ENCODE measurements around the gene TMEM132C.

Gene TMEM132C

GRCh38 chr12:128662101-128662500 lies 395.1 kb downstream of the TMEM132C start:
- no peaks in the 10 kb centered on the region for H3K9me3 ChIP-seq (ENCODE audit: control insufficient read depth, insufficient read depth, low read length)
- no peaks in the 10 kb centered on the region for H3K36me3 ChIP-seq (ENCODE audit: control insufficient read depth, insufficient read depth, low read length)
- no peak overlapping the region for H3K4me3 ChIP-seq (ENCODE audit: low read depth, low read length)
- H3K9ac ChIP-seq (ENCODE audit: low read depth, low read length): no peak overlapping the region
- no peaks in the 10 kb centered on the region for H3K4me1 ChIP-seq (ENCODE audit: control insufficient read depth, insufficient read depth, low read length)
- no peaks in the 10 kb centered on the region for H3K27me3 ChIP-seq (ENCODE audit: control insufficient read depth, insufficient read depth, low read length)

- Histone ChIP-seq H3K36me3 (ENCODE audit: control insufficient read depth, insufficient read depth, low read length) (no peaks in the 10 kb centered on the region), H3K27me3 (ENCODE audit: control insufficient read depth, insufficient read depth, low read length) (no peaks in the 10 kb centered on the region), H3K4me1 (ENCODE audit: control insufficient read depth, insufficient read depth, low read length) (no peaks in the 10 kb centered on the region), H3K9me3 (ENCODE audit: control insufficient read depth, insufficient read depth, low read length) (no peaks in the 10 kb centered on the region), H3K4me3 (ENCODE audit: low read depth, low read length) (no peak overlapping the region), H3K9ac (ENCODE audit: low read depth, low read length) (no peak overlapping the region)
Observed at GRCh38 chr12:128664501-128664900, 397.5 kb downstream of the TMEM132C start.

- Histone ChIP-seq H3K4me3 (ENCODE audit: low read depth, low read length) (no peak overlapping the region), H3K9me3 (ENCODE audit: control insufficient read depth, insufficient read depth, low read length) (no peaks in the 10 kb centered on the region), H3K9ac (ENCODE audit: low read depth, low read length) (no peak overlapping the region), H3K27me3 (ENCODE audit: control insufficient read depth, insufficient read depth, low read length) (no peaks in the 10 kb centered on the region), H3K36me3 (ENCODE audit: control insufficient read depth, insufficient read depth, low read length) (no peaks in the 10 kb centered on the region), H3K4me1 (ENCODE audit: control insufficient read depth, insufficient read depth, low read length) (no peaks in the 10 kb centered on the region)
Observed at GRCh38 chr12:128667193-128667592, 400.2 kb downstream of the TMEM132C start.

GRCh38 chr12:128671528-128672042 lies 404.6 kb downstream of the TMEM132C start:
- Histone ChIP-seq H3K9me3 (ENCODE audit: control insufficient read depth, insufficient read depth, low read length) (no peaks in the 10 kb centered on the region), H3K9ac (ENCODE audit: low read depth, low read length) (no peak overlapping the region), H3K36me3 (ENCODE audit: control insufficient read depth, insufficient read depth, low read length) (no peaks in the 10 kb centered on the region), H3K4me3 (ENCODE audit: low read depth, low read length) (no peak overlapping the region), H3K4me1 (ENCODE audit: control insufficient read depth, insufficient read depth, low read length) (no peaks in the 10 kb centered on the region), H3K27me3 (ENCODE audit: control insufficient read depth, insufficient read depth, low read length) (no peaks in the 10 kb centered on the region)

GRCh38 chr12:128672428-128672827 lies 405.5 kb downstream of the TMEM132C start:
- no peaks in the 10 kb centered on the region for H3K9me3 ChIP-seq (ENCODE audit: control insufficient read depth, insufficient read depth, low read length)
- no peaks in the 10 kb centered on the region for H3K36me3 ChIP-seq (ENCODE audit: control insufficient read depth, insufficient read depth, low read length)
- no peaks in the 10 kb centered on the region for H3K27me3 ChIP-seq (ENCODE audit: control insufficient read depth, insufficient read depth, low read length)
- no peaks in the 10 kb centered on the region for H3K4me1 ChIP-seq (ENCODE audit: control insufficient read depth, insufficient read depth, low read length)
- H3K4me3 ChIP-seq (ENCODE audit: low read depth, low read length): no peak overlapping the region
- no peak overlapping the region for H3K9ac ChIP-seq (ENCODE audit: low read depth, low read length)

- Histone ChIP-seq H3K27me3 (ENCODE audit: control insufficient read depth, insufficient read depth, low read length) (no peaks in the 10 kb centered on the region), H3K9me3 (ENCODE audit: control insufficient read depth, insufficient read depth, low read length) (no peaks in the 10 kb centered on the region), H3K36me3 (ENCODE audit: control insufficient read depth, insufficient read depth, low read length) (no peaks in the 10 kb centered on the region), H3K4me1 (ENCODE audit: control insufficient read depth, insufficient read depth, low read length) (no peaks in the 10 kb centered on the region), H3K4me3 (ENCODE audit: low read depth, low read length) (no peak overlapping the region), H3K9ac (ENCODE audit: low read depth, low read length) (no peak overlapping the region)
Observed at GRCh38 chr12:128672893-128673292, 405.9 kb downstream of the TMEM132C start.

- Histone ChIP-seq H3K9ac (ENCODE audit: low read depth, low read length) (no peak overlapping the region), H3K36me3 (ENCODE audit: control insufficient read depth, insufficient read depth, low read length) (no peaks in the 10 kb centered on the region), H3K4me3 (ENCODE audit: low read depth, low read length) (no peak overlapping the region), H3K27me3 (ENCODE audit: control insufficient read depth, insufficient read depth, low read length) (no peaks in the 10 kb centered on the region), H3K4me1 (ENCODE audit: control insufficient read depth, insufficient read depth, low read length) (no peaks in the 10 kb centered on the region), H3K9me3 (ENCODE audit: control insufficient read depth, insufficient read depth, low read length) (no peaks in the 10 kb centered on the region)
Observed at GRCh38 chr12:128675576-128675975, 408.6 kb downstream of the TMEM132C start.

- Histone ChIP-seq H3K36me3 (ENCODE audit: control insufficient read depth, insufficient read depth, low read length) (no peaks in the 10 kb centered on the region), H3K9ac (ENCODE audit: low read depth, low read length) (no peak overlapping the region), H3K4me3 (ENCODE audit: low read depth, low read length) (no peak overlapping the region), H3K4me1 (ENCODE audit: control insufficient read depth, insufficient read depth, low read length) (no peaks in the 10 kb centered on the region), H3K9me3 (ENCODE audit: control insufficient read depth, insufficient read depth, low read length) (no peaks in the 10 kb centered on the region), H3K27me3 (ENCODE audit: control insufficient read depth, insufficient read depth, low read length) (no peaks in the 10 kb centered on the region)
Observed at GRCh38 chr12:128680555-128680954, 413.6 kb downstream of the TMEM132C start.

GRCh38 chr12:128682548-128683275 lies 415.7 kb downstream of the TMEM132C start:
- Histone ChIP-seq H3K27me3 (ENCODE audit: control insufficient read depth, insufficient read depth, low read length) (no peaks in the 10 kb centered on the region), H3K9me3 (ENCODE audit: control insufficient read depth, insufficient read depth, low read length) (no peaks in the 10 kb centered on the region), H3K4me3 (ENCODE audit: low read depth, low read length) (no peak overlapping the region), H3K9ac (ENCODE audit: low read depth, low read length) (no peak overlapping the region), H3K4me1 (ENCODE audit: control insufficient read depth, insufficient read depth, low read length) (no peaks in the 10 kb centered on the region), H3K36me3 (ENCODE audit: control insufficient read depth, insufficient read depth, low read length) (no peaks in the 10 kb centered on the region)

- Histone ChIP-seq H3K4me1 (ENCODE audit: control insufficient read depth, insufficient read depth, low read length) (no peaks in the 10 kb centered on the region), H3K36me3 (ENCODE audit: control insufficient read depth, insufficient read depth, low read length) (no peaks in the 10 kb centered on the region), H3K9ac (ENCODE audit: low read depth, low read length) (no peak overlapping the region), H3K27me3 (ENCODE audit: control insufficient read depth, insufficient read depth, low read length) (no peaks in the 10 kb centered on the region), H3K4me3 (ENCODE audit: low read depth, low read length) (no peak overlapping the region), H3K9me3 (ENCODE audit: control insufficient read depth, insufficient read depth, low read length) (no peaks in the 10 kb centered on the region)
Observed at GRCh38 chr12:128684352-128684751, 417.4 kb downstream of the TMEM132C start.

- Histone ChIP-seq H3K9ac (ENCODE audit: low read depth, low read length) (no peak overlapping the region), H3K9me3 (ENCODE audit: control insufficient read depth, insufficient read depth, low read length) (no peaks in the 10 kb centered on the region), H3K4me3 (ENCODE audit: low read depth, low read length) (no peak overlapping the region), H3K36me3 (ENCODE audit: control insufficient read depth, insufficient read depth, low read length) (no peaks in the 10 kb centered on the region), H3K4me1 (ENCODE audit: control insufficient read depth, insufficient read depth, low read length) (no peaks in the 10 kb centered on the region), H3K27me3 (ENCODE audit: control insufficient read depth, insufficient read depth, low read length) (no peaks in the 10 kb centered on the region)
Observed at GRCh38 chr12:128685903-128686475, 419.0 kb downstream of the TMEM132C start.

- Histone ChIP-seq H3K9ac (ENCODE audit: low read depth, low read length) (no peak overlapping the region), H3K36me3 (ENCODE audit: control insufficient read depth, insufficient read depth, low read length) (no peaks in the 10 kb centered on the region), H3K9me3 (ENCODE audit: control insufficient read depth, insufficient read depth, low read length) (no peaks in the 10 kb centered on the region), H3K4me3 (ENCODE audit: low read depth, low read length) (no peak overlapping the region), H3K27me3 (ENCODE audit: control insufficient read depth, insufficient read depth, low read length) (no peaks in the 10 kb centered on the region), H3K4me1 (ENCODE audit: control insufficient read depth, insufficient read depth, low read length) (no peaks in the 10 kb centered on the region)
Observed at GRCh38 chr12:128687851-128688250, 420.9 kb downstream of the TMEM132C start.
